ENCODE results near the gene EPN2. TPM values are rescaled to one million over a fixed set of nuclear protein-coding genes. Genes with fewer than 3 reads are reported as not detected.
A peak's percentile ranks its signal among the peaks of the same experiment; 100 is the strongest.

Gene EPN2
- total RNA-seq, 1 experiment from 2014 or later: 73.1 TPM

- H2AFZ ChIP-seq (ENCODE audit: low read depth, low read length, poor library complexity, severe bottlenecking): no peak overlapping the region
- intact Hi-C loops (cut with micrococcal nuclease): no loop called here
- no peaks in the 10 kb centered on the region for H3K27me3 ChIP-seq (ENCODE audit: insufficient read depth, low read length)
- CTCF ChIA-PET: interaction anchor here (1.6 to 2.1 kb wide), 2 partner anchors 11 to 36 kb away, joined by 4 to 9 read pairs; partner anchors contain the start of gene B9D1
- no peaks in the 10 kb centered on the region for H3K79me2 ChIP-seq (ENCODE audit: insufficient read depth, low read length)
- H3K9me3 ChIP-seq (ENCODE audit: control insufficient read depth in 1 of 2, insufficient read depth in 1 of 2, low read depth in 1 of 2, low read length in 2 of 2): 0 out of 4 replicates have a peak, but pooled peaks cover 4 to 5% of the 10 kb centered on the region in 2 experiments
- peak overlapping the region in 1 of 2 experiments; percentile 34; a peak in 2 of 4 replicates for H3K4me3 ChIP-seq (replicated peaks in 1 of 2; ENCODE audit: low read depth in 1 of 2, low read length in 2 of 2)
- peak overlapping the region; percentile 37 for H3K9ac ChIP-seq (ENCODE audit: low read length)
- no peaks in the 10 kb centered on the region for H3K9me2 ChIP-seq (ENCODE audit: insufficient read depth)
- peaks cover 7 to 15% of the 10 kb centered on the region in 2 experiments; a peak in 3 of 4 replicates for H3K36me3 ChIP-seq (ENCODE audit: control insufficient read depth in 1 of 2, insufficient read depth in 2 of 2, low read length in 2 of 2)
- peak; percentile 58 for DNase-seq (ENCODE audit: low read depth, low spot score)
- TF ChIP-seq ZNF274 (IDR thresholded peaks at IDR 0.05; ENCODE audit: low read depth, low read length) (no peak), ELF1 (IDR thresholded peaks at IDR 0.05; ENCODE audit: borderline replicate concordance, low read depth) (no peak), EZH2 (IDR thresholded peaks at IDR 0.05) (no peak), SP1 (IDR thresholded peaks at IDR 0.05; ENCODE audit: low read depth) (peak; percentile 51), CEBPB (IDR thresholded peaks at IDR 0.05; ENCODE audit: low read depth) (peak; percentile 39; the same call in 1 of the 2 replicates), FOSL1 (IDR thresholded peaks at IDR 0.05; ENCODE audit: low read depth) (peak; percentile 59; the same call in 1 of the 2 replicates), MAX (IDR thresholded peaks at IDR 0.05) (peak; percentile 72), YY1 (IDR thresholded peaks at IDR 0.05; ENCODE audit: extremely low read depth, insufficient replicate concordance, low read depth, low read length) (no peak), SIN3A (IDR thresholded peaks at IDR 0.05; ENCODE audit: low read depth) (no peak), REST (IDR thresholded peaks at IDR 0.05; ENCODE audit: low read depth) (no peak), RAD21 (IDR thresholded peaks at IDR 0.05; ENCODE audit: low read depth) (no peak), POLR2AphosphoS5 (IDR thresholded peaks at IDR 0.05; ENCODE audit: low read depth, low read length) (no peak), ZBTB33 (IDR thresholded peaks at IDR 0.05; ENCODE audit: extremely low read depth, insufficient replicate concordance, low read length) (no peak), SRF (IDR thresholded peaks at IDR 0.05; ENCODE audit: low read depth) (no peak), TCF7L2 (IDR thresholded peaks at IDR 0.05; ENCODE audit: borderline replicate concordance, extremely low read depth, insufficient read depth, insufficient read length) (no peak), ZFX (IDR thresholded peaks at IDR 0.05) (no peak), ATF3 (IDR thresholded peaks at IDR 0.05) (no peak), POLR2A (IDR thresholded peaks at IDR 0.05; ENCODE audit: borderline replicate concordance, extremely low read depth, insufficient read depth, insufficient read length) (no peak), CBX3 (IDR thresholded peaks at IDR 0.05; ENCODE audit: low read depth) (peak; percentile 61; the same call in 1 of the 2 replicates), JUND (IDR thresholded peaks at IDR 0.05) (peak; percentile 69), EGR1 (IDR thresholded peaks at IDR 0.05; ENCODE audit: low read depth) (no peak), EZH2phosphoT487 (IDR thresholded peaks at IDR 0.05; ENCODE audit: borderline replicate concordance) (no peak)
- ATAC-seq: peak; percentile 87
- peak overlapping the region; percentile 54; the same call in 1 of the 2 replicates for H3K27ac ChIP-seq (ENCODE audit: low read depth, low read length)
- H3K4me1 ChIP-seq (ENCODE audit: control insufficient read depth in 1 of 2, insufficient read depth in 2 of 2, low read length in 2 of 2): peaks cover 22 to 32% of the 10 kb centered on the region in 2 experiments
- RAD21 ChIA-PET (ENCODE audit: low non-redundant PET in 1 of 2, low total read pairs in 2 of 2, uncharacterized antibody in 2 of 2, unreplicated experiment in 2 of 2): no interaction called here
- H3K4me2 ChIP-seq (ENCODE audit: low read length): peak overlapping the region; percentile 65
- no peaks in the 10 kb centered on the region for H4K20me1 ChIP-seq (ENCODE audit: insufficient read depth)
- no TSS peak for BruUV-seq (replicated peaks)
- POLR2A ChIA-PET: interaction anchor here (1.0 kb wide), 1 partner anchor 51 kb away, joined by 3 read pairs; no protein-coding TSS in a partner anchor
Observed at GRCh38 chr17:19327031-19327783, 90.0 kb downstream of the EPN2 start.
